ENCODE measurements around the gene TMEM132D.

The TMEM132D gene

DNA sequence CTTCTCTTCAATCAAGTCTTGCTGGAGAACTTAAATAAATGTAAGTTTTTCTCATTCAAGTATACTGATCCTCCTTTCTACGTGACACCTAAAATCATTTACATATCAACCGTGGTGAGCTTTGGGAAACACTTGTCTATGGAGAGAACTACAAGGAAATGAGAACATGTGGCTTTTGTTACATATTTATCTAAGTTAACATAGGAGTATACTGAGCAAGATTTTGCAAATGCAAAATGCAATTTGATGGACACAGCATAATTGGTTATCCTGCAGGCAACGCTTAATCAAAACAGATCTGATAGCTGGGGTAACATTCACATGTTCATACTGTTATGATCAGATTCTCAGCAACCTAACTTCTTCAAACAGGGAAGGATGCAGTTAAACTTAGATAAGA, 376.3 kb downstream of the TMEM132D start:
- Histone ChIP-seq H3K27me3 (ENCODE audit: control insufficient read depth in 1 of 2, insufficient read depth in 2 of 2, low read length in 2 of 2) (no peaks in the 10 kb centered on the region), H3K36me3 (ENCODE audit: insufficient read depth, low read length) (no peaks in the 10 kb centered on the region), H3K9ac (ENCODE audit: low read length) (no peak overlapping the region), H3K4me3 (ENCODE audit: low read depth in 1 of 2, low read length in 2 of 2) (no peak overlapping the region), H3K9me3 (ENCODE audit: low read length) (no peaks in the 10 kb centered on the region), H3K27ac (ENCODE audit: low read depth, low read length) (no peak overlapping the region), H3K4me1 (ENCODE audit: insufficient read depth, low read length) (no peaks in the 10 kb centered on the region)

DNA sequence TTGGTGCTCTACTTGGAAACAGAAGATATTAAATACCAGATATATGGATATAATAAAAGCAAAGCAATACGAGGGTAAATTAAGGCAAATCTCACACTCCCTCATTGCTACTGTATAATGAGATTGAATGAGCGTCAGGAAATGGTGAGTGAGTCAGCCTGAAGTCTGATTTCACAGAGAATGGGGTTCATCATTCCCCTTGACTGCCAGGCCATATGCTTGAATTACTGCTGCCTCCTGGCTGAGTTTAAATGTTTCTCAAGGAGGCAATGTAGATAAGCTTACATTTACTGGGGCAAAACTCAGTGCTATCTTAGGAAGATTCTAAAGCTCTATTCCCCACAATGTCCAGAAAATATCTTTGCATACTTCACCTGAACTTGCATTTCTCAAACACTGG, 380.2 kb downstream of the TMEM132D start:
- no peak overlapping the region for H3K9ac ChIP-seq (ENCODE audit: low read length)
- no peak overlapping the region for H3K27ac ChIP-seq (ENCODE audit: low read depth, low read length)

DNA sequence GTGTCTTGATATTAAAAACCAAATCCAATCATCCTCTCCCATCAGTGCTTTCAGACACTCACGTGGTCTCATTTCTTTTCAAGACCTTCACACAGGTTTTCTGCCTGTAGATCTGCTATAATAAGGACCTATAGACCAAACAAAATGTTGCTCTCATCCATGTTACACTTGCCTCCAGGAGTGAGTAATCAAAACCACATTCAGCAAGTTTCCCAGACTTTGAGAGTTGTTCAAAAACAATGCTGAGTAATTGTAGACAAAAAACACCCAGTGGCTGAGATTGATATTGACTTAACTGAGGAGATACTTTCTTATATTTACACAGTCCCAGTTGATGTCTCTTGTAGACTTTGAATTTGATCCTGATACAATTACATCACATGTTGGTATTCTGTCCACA, 383.1 kb downstream of the TMEM132D start:
- Histone ChIP-seq H3K27me3 (ENCODE audit: control insufficient read depth in 1 of 2, insufficient read depth in 2 of 2, low read length in 2 of 2) (no peaks in the 10 kb centered on the region), H3K27ac (ENCODE audit: low read depth, low read length) (no peak overlapping the region), H3K9me3 (ENCODE audit: low read length) (no peaks in the 10 kb centered on the region), H3K36me3 (ENCODE audit: insufficient read depth, low read length) (no peaks in the 10 kb centered on the region), H3K9ac (ENCODE audit: low read length) (no peak overlapping the region), H3K4me1 (ENCODE audit: insufficient read depth, low read length) (no peaks in the 10 kb centered on the region), H3K4me3 (ENCODE audit: low read depth in 1 of 2, low read length in 2 of 2) (no peak overlapping the region)

More for the DNA sequence above, 380.2 kb downstream of the TMEM132D start:
- Histone ChIP-seq H3K27me3 (ENCODE audit: control insufficient read depth in 1 of 2, insufficient read depth in 2 of 2, low read length in 2 of 2) (no peaks in the 10 kb centered on the region), H3K4me3 (ENCODE audit: low read depth in 1 of 2, low read length in 2 of 2) (no peak overlapping the region), H3K9me3 (ENCODE audit: low read length) (no peaks in the 10 kb centered on the region), H3K36me3 (ENCODE audit: insufficient read depth, low read length) (no peaks in the 10 kb centered on the region), H3K4me1 (ENCODE audit: insufficient read depth, low read length) (no peaks in the 10 kb centered on the region)

DNA sequence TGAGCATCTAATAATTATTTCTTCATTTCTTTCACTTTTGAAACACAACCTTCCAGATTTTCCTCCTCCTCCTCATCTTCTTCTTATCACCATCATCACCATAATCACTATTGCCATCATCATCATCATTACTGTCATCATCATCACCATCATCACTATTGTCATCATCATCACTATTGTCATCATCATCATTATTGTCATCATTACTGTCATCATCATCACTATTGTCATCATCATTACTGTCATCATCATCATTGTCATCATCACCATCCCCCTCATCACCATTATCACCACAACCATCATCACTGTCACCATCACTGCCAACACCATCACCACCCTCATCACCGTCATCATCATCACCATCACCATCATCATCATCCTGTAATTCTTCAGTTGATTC, 400.0 kb downstream of the TMEM132D start:
- no peak overlapping the region for H3K4me3 ChIP-seq (ENCODE audit: low read depth in 1 of 2, low read length in 2 of 2)
- no peaks in the 10 kb centered on the region for H3K36me3 ChIP-seq (ENCODE audit: insufficient read depth, low read length)
- H3K27me3 ChIP-seq (ENCODE audit: control insufficient read depth in 1 of 2, insufficient read depth in 2 of 2, low read length in 2 of 2): no peaks in the 10 kb centered on the region
- no peak overlapping the region for H3K9ac ChIP-seq (ENCODE audit: low read length)
- no peaks in the 10 kb centered on the region for H3K4me1 ChIP-seq (ENCODE audit: insufficient read depth, low read length)
- no peaks in the 10 kb centered on the region for H3K9me3 ChIP-seq (ENCODE audit: low read length)
- no peak overlapping the region for H3K27ac ChIP-seq (ENCODE audit: low read depth, low read length)

DNA sequence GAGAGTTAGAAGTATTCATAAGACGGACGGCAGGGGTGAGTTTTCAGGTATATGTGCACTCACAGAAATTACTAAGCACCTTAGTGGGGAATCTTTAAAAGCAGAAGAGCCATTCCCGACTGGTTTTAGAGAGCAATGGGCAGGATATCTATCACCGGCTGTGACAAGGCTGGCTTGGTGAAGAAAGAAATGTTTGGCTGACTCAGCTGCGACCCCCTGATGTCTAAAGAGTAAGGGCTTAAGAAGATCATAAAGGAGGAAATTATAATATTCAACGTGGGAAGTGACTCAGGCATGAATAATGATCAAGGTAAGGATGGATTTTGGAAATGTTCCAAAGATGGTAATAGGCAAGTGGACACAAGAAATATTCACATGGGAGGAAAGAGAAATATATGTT, 407.6 kb downstream of the TMEM132D start:
- no peaks in the 10 kb centered on the region for H3K27me3 ChIP-seq (ENCODE audit: control insufficient read depth in 1 of 2, insufficient read depth in 2 of 2, low read length in 2 of 2)
- no peaks in the 10 kb centered on the region for H3K36me3 ChIP-seq (ENCODE audit: insufficient read depth, low read length)
- no peaks in the 10 kb centered on the region for H3K9me3 ChIP-seq (ENCODE audit: low read length)
- H3K9ac ChIP-seq (ENCODE audit: low read length): no peak overlapping the region
- H3K27ac ChIP-seq (ENCODE audit: low read depth, low read length): no peak overlapping the region
- no peaks in the 10 kb centered on the region for H3K4me1 ChIP-seq (ENCODE audit: insufficient read depth, low read length)
- H3K4me3 ChIP-seq (ENCODE audit: low read depth in 1 of 2, low read length in 2 of 2): no peak overlapping the region

DNA sequence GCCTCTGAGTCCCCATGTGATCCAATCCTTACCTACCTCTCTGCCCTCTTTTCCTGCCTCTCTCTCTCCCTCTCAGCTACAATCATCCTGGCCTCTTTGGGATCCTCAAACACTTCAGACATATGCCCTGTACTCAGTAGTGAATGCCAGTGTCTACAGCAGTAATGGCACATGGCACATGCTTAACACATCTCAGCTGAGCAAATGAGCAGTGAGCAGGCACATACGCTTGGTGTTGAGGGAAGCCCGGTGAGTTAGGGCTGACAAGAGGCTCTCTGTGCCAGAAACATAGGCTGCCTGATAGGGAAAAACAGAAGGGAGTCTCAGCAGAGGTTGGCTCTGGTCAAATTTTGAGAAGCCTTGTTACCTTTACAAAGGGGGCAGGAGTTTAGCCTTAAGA, 409.1 kb downstream of the TMEM132D start:
- H3K9me3 ChIP-seq (ENCODE audit: low read length): no peaks in the 10 kb centered on the region
- H3K4me1 ChIP-seq (ENCODE audit: insufficient read depth, low read length): no peaks in the 10 kb centered on the region
- H3K36me3 ChIP-seq (ENCODE audit: insufficient read depth, low read length): no peaks in the 10 kb centered on the region
- H3K9ac ChIP-seq (ENCODE audit: low read length): no peak overlapping the region
- H3K4me3 ChIP-seq (ENCODE audit: low read depth in 1 of 2, low read length in 2 of 2): no peak overlapping the region
- no peaks in the 10 kb centered on the region for H3K27me3 ChIP-seq (ENCODE audit: control insufficient read depth in 1 of 2, insufficient read depth in 2 of 2, low read length in 2 of 2)
- no peak overlapping the region for H3K27ac ChIP-seq (ENCODE audit: low read depth, low read length)

DNA sequence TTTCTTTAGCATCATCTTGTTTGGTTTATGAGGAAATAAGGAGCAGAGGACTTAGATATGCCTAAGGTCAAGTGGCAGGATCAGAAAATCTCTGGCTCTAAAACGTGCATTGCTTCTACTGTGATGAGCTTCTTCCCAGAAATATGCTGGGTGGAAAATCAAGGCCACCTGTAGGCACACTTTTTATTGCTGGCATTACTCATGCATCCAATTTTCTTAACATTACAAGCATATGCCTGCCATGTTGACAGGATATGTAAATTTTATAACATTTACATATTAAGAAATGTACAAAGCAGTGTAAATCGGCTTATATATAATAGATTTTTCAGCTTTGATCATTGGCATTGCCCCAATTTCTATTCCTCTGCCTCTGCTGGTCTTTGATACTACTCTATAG, 409.6 kb downstream of the TMEM132D start:
- Histone ChIP-seq H3K36me3 (ENCODE audit: insufficient read depth, low read length) (no peaks in the 10 kb centered on the region), H3K27me3 (ENCODE audit: control insufficient read depth in 1 of 2, insufficient read depth in 2 of 2, low read length in 2 of 2) (no peaks in the 10 kb centered on the region), H3K9me3 (ENCODE audit: low read length) (no peaks in the 10 kb centered on the region), H3K4me3 (ENCODE audit: low read depth in 1 of 2, low read length in 2 of 2) (no peak overlapping the region), H3K27ac (ENCODE audit: low read depth, low read length) (no peak overlapping the region), H3K9ac (ENCODE audit: low read length) (no peak overlapping the region), H3K4me1 (ENCODE audit: insufficient read depth, low read length) (no peaks in the 10 kb centered on the region)

DNA sequence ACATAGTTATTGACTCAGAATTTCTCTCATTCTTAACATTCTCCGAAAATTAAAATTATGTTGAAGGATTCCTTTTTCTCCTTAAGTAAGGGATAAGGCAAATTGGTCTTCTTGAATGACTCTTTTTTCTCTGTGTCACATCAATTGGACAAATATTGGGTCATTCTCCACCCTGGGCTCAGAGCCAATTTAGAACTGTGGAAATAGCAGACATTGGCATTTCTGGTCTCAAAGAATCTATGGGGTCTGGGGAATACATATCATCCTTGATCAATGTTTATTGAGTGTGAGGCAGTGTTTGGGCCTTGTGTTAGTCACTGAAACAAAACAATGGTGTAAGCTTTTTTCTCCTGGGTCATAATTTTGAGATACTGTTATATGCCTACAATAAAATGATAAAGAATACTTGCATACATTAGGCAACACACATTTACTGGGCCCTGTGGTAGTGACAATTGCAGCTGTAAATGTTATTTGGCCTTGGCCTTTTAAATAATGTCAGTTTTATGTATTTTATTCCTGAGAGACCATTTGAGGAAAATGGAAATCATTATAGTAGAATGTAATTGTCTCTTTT, 414.6 kb downstream of the TMEM132D start:
- no peaks in the 10 kb centered on the region for H3K4me1 ChIP-seq (ENCODE audit: insufficient read depth, low read length)
- no peak overlapping the region for H3K4me3 ChIP-seq (ENCODE audit: low read depth in 1 of 2, low read length in 2 of 2)
- no peaks in the 10 kb centered on the region for H3K27me3 ChIP-seq (ENCODE audit: control insufficient read depth in 1 of 2, insufficient read depth in 2 of 2, low read length in 2 of 2)
- no peak overlapping the region for H3K9ac ChIP-seq (ENCODE audit: low read length)
- no peaks in the 10 kb centered on the region for H3K9me3 ChIP-seq (ENCODE audit: low read length)
- H3K27ac ChIP-seq (ENCODE audit: low read depth, low read length): no peak overlapping the region
- H3K36me3 ChIP-seq (ENCODE audit: insufficient read depth, low read length): no peaks in the 10 kb centered on the region

DNA sequence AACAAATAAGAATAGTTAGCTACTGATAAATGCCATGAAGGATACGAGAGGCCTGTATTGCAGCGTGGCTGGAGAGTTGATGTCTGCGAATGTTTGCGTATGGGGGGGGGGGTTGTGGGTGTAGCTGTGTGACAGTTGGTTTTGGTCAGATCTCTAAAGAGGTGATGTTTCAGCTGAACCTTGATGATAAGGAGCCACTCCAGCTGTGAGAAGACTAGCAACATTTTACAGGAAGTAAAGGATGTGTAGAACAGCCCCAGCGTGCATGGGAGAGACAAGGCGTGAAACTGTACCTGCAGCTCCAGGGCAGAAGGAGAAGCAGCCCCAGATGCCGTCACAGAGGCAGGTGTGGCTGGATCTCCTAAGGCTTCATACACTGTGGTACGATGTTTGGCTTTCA, 416.9 kb downstream of the TMEM132D start:
- Histone ChIP-seq H3K36me3 (ENCODE audit: insufficient read depth, low read length) (no peaks in the 10 kb centered on the region), H3K4me3 (ENCODE audit: low read depth in 1 of 2, low read length in 2 of 2) (no peak overlapping the region), H3K4me1 (ENCODE audit: insufficient read depth, low read length) (no peaks in the 10 kb centered on the region), H3K9me3 (ENCODE audit: low read length) (no peaks in the 10 kb centered on the region), H3K27me3 (ENCODE audit: control insufficient read depth in 1 of 2, insufficient read depth in 2 of 2, low read length in 2 of 2) (no peaks in the 10 kb centered on the region), H3K9ac (ENCODE audit: low read length) (no peak overlapping the region), H3K27ac (ENCODE audit: low read depth, low read length) (no peak overlapping the region)

DNA sequence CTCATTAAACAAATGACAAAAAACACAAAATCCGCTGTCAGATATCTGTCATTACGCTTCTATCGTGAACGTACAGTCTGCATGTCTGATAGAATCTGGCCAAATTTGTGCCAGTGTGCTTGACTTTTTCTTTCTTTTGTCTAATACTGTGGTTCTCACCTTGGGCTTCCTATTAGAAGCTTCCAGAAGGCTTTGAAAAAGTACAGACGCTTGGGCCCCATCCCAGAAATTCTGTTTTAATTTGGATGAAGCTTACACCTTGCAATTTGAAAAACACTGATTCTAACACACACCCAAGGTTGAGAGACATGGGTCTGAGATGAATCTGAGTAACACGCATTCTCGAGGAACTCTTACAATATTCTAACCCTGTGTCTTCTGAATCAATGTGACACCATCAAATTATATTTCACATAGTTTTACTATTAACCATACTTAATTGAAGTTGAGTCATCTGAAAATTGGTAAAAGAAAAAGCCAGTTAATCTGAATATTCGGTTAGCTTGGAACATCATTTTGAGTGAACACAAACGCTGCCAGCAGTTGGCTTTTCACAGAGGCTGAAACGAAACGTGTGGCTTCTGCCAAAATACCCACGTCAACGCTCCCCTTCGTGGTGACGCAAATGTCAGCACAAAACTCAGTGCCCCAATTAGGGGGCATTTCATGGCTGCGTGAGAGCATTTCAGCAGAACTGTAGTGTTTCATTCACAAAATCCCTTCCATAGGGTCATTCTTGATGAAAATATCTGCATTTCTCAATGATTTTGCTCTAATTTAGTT, 420.5 kb downstream of the TMEM132D start:
- Histone ChIP-seq H3K36me3 (ENCODE audit: insufficient read depth, low read length) (no peaks in the 10 kb centered on the region), H3K27me3 (ENCODE audit: control insufficient read depth in 1 of 2, insufficient read depth in 2 of 2, low read length in 2 of 2) (no peaks in the 10 kb centered on the region), H3K27ac (ENCODE audit: low read depth, low read length) (no peak overlapping the region), H3K9ac (ENCODE audit: low read length) (no peak overlapping the region), H3K4me3 (ENCODE audit: low read depth in 1 of 2, low read length in 2 of 2) (no peak overlapping the region), H3K4me1 (ENCODE audit: insufficient read depth, low read length) (no peaks in the 10 kb centered on the region), H3K9me3 (ENCODE audit: low read length) (no peaks in the 10 kb centered on the region)

DNA sequence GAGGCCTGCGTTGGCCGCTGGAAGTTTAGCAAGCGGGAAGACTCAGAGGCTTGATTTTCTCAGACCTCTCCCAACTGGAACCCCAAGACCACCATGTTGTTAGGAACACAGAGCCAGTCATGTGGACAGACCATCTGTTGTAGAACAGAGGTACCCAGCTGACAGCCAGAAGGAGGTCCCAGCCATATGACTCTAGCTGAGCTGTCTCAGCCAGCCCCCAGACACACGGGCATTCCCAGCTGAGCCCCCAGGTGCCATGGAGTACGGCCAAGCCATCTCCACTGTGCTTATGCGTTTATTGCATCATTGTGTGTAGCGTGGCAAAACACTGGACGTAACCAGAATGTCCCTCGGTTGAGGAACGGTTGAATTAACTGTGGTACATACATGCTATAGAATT, 421.9 kb downstream of the TMEM132D start:
- Histone ChIP-seq H3K27ac (ENCODE audit: low read depth, low read length) (no peak overlapping the region), H3K9ac (ENCODE audit: low read length) (no peak overlapping the region), H3K4me1 (ENCODE audit: insufficient read depth, low read length) (no peaks in the 10 kb centered on the region), H3K4me3 (ENCODE audit: low read depth in 1 of 2, low read length in 2 of 2) (no peak overlapping the region), H3K9me3 (ENCODE audit: low read length) (no peaks in the 10 kb centered on the region), H3K27me3 (ENCODE audit: control insufficient read depth in 1 of 2, insufficient read depth in 2 of 2, low read length in 2 of 2) (no peaks in the 10 kb centered on the region), H3K36me3 (ENCODE audit: insufficient read depth, low read length) (no peaks in the 10 kb centered on the region)

DNA sequence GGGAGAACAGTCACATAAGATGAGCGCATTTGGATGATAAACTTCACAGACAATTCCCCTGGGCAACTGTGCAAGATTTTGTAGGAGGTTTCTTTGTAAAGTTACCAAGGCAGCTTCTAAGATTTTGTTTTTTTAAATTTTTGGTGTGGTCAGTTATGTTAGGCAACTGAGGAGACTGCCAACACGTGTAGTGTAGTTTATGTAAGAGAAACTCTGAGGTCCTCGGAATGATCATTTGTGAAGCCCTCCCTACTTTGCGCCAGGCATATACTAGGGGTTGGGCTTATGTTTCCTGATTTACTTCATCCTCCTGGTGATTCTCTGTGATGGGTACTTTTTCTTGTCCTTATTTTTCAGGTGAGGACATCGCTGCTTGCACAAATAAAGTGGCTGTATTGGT, 433.6 kb downstream of the TMEM132D start:
- Histone ChIP-seq H3K27me3 (ENCODE audit: control insufficient read depth in 1 of 2, insufficient read depth in 2 of 2, low read length in 2 of 2) (no peaks in the 10 kb centered on the region), H3K36me3 (ENCODE audit: insufficient read depth, low read length) (no peaks in the 10 kb centered on the region), H3K9me3 (ENCODE audit: low read length) (no peaks in the 10 kb centered on the region), H3K27ac (ENCODE audit: low read depth, low read length) (no peak overlapping the region), H3K4me3 (ENCODE audit: low read depth in 1 of 2, low read length in 2 of 2) (no peak overlapping the region), H3K4me1 (ENCODE audit: insufficient read depth, low read length) (no peaks in the 10 kb centered on the region), H3K9ac (ENCODE audit: low read length) (no peak overlapping the region)
